Retinal pigment epithelial cell (primary cell): ENCODE data around the gene GGTLC2.
"Not testable (repeated sequence)": the region's sequence is repeated elsewhere in the genome, so short reads cannot be mapped to it uniquely, and the experiment has no call there.

Experiments used
- DNase-seq: peaks from one replicate; pipeline ENCODE4 v3.0.0-alpha.2; 2010; ENCODE audit warnings: low read depth
- H3K4me3 ChIP-seq: 2 replicates; pipeline ENCODE4 v1.5.1; 2011; ENCODE audit warnings: mild to moderate bottlenecking, low read length, control low read depth, moderate library complexity
- CTCF ChIP-seq: conservative IDR thresholded peaks from 2 replicates; pipeline ENCODE4 v1.5.1; 2011; ENCODE audit warnings: low read depth, low read length, control low read depth, inconsistent platforms

Gene GGTLC2

DNA sequence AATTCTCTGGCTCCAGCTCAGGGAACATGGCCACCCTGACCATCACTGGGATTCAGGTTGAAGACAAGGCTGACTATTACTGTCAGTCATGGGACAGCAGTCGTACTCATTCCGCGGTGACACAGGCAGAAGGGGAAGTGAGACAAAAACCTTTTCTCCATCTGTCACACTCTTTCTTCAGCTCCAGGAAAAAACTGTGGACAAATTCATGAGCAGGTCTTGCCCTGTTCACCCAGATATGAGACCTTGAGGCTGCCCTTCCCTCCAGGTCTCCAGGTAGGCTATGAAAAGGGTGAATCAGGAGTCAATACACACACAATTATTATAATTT lies 39.4 kb upstream of the GGTLC2 start:
- no peak for DNase-seq
- H3K4me3 ChIP-seq: no peak overlapping the region
- TF ChIP-seq CTCF: no peak

DNA sequence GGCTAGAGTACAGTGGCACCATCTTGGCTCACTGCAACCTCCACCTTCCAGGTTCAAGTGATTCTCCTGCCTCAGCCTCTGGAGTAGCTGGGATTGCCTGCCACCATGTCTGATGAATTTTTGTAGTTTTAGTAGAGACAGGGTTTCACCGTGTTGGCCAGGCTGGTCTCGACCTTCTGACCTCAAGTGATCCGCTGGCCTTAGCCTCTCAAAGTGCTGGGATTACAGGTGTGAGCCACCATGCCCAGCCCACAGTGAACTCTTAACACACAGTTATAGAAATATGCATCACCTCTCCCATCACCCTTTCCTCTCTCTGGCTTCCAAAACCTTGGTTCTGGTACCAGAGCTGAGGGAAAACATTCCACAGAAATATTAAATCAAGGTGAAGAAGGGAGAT lies 36.4 kb upstream of the GGTLC2 start:
- H3K4me3 ChIP-seq, DNase-seq: not testable (repeated sequence)

- no peak for TF ChIP-seq CTCF
Measured at GRCh38 chr22:22609291-22609690, 35.1 kb upstream of the GGTLC2 start.

GRCh38 chr22:22612516-22612915 lies 31.9 kb upstream of the GGTLC2 start:
- no peak overlapping the region for H3K4me3 ChIP-seq
- no peak for DNase-seq
- no peak for TF ChIP-seq CTCF

More at GRCh38 chr22:22609291-22609690, 35.1 kb upstream of the GGTLC2 start:
- no peak for DNase-seq
- H3K4me3 ChIP-seq: no peak overlapping the region

DNA sequence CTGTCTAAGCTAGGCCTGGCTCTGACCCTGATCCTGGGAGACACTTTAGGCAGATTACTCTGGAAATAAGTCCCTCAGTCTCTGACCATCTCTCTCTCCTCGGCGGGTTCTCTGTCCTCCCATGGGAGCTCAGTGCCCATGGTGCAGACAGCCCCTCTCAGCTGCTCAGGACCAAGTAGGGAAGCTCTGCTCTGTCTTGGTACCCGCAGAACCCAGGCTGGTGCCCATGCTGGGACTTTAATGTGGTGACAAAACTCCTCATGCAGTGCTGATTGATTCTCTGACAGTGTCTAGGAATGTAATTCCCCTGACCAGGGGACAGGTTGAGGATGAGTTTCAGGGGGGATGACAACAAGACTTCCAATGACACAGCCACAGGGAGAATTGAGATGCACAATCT lies 30.3 kb upstream of the GGTLC2 start:
- DNase-seq: no peak
- no peak for TF ChIP-seq CTCF
- no peak overlapping the region for H3K4me3 ChIP-seq

DNA sequence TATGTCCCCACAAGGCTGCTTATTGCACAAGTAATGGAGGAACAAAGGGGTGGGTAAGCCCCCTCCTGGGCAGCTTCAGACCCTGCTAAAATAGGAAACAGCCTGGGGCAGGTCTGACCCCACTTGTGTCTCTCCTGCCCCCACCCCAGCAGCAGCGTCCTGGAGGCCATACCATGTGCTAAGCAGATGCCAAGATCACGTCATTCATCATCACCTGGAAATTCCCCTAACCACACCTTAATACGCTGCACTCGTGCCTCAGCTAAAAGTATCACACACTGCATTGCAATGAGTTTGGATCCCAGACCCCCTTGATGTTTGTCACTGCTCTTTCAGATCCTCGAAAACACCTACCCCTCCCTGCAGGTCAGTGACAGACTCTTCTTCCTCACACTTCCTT lies 27.8 kb upstream of the GGTLC2 start:
- DNase-seq: no peak
- no peak overlapping the region for H3K4me3 ChIP-seq
- TF ChIP-seq CTCF: no peak

GRCh38 chr22:22618448-22618847 lies 26.0 kb upstream of the GGTLC2 start:
- DNase-seq: no peak
- no peak for TF ChIP-seq CTCF

GRCh38 chr22:22618923-22619322 lies 25.5 kb upstream of the GGTLC2 start:
- DNase-seq: no peak
- TF ChIP-seq CTCF: no peak

More at GRCh38 chr22:22618448-22618847, 26.0 kb upstream of the GGTLC2 start:
- H3K4me3 ChIP-seq: no peak overlapping the region

More at GRCh38 chr22:22618923-22619322, 25.5 kb upstream of the GGTLC2 start:
- H3K4me3 ChIP-seq: no peak overlapping the region
